GM12878 (cell line): Measurements from ENCODE around the gene ZBTB8OS. TPM values are rescaled to one million over a fixed set of nuclear protein-coding genes. Genes with fewer than 3 reads are reported as not detected.

Experiments
- ATAC-seq: fragments of 200-7000 bp; cut with Tn5 transposase; 3 replicates; pipeline ENCODE4 v1.9.1; 2020; ENCODE audit warnings: mild to moderate bottlenecking, moderate library complexity
- BruUV-seq: library from RNA; stranded (reverse); fragments of 400-500 nt; replicated peaks from 2 replicates; lab custom pipeline; 2021; lab: Mats Ljungman, UMichigan
- CTCF ChIA-PET: fragments of 300-600 bp; sonication (Branson Sonifier 250); formaldehyde crosslinking; extraction: SDS; loops from one replicate; lab custom pipeline; 2021; ENCODE audit warnings: inconsistent platforms; lab: Yijun Ruan, JAX
- POLR2A ChIA-PET: fragments of 350-600 bp; formaldehyde crosslinking; extraction: SDS; loops from one replicate; lab custom pipeline; 2021; ENCODE audit warnings: inconsistent platforms; lab: Charles Lee
- RAD21 ChIA-PET: fragments of 300-600 bp; sonication (Branson Sonifier 250); formaldehyde crosslinking; loops from one replicate; lab custom pipeline; 2023; ENCODE audit warnings: antibody characterized with exemption; ENCODE audit not compliant: unreplicated experiment; lab: Charles Lee
- SMC1A ChIA-PET: fragments of 300-600 bp; sonication (Branson Sonifier 250); formaldehyde crosslinking; loops from one replicate; lab custom pipeline; 2023; ENCODE audit not compliant: unreplicated experiment, uncharacterized antibody; lab: Charles Lee
- DNase-seq: peaks from one replicate; pipeline ENCODE4 v3.0.0-alpha.2; 2011; ENCODE audit warnings: low read depth, low spot score
- FAIRE-seq: peaks from 3 replicates; lab custom pipeline; 2011; peaks lifted over from hg19 to GRCh38; lab: Jason Lieb, UNC
- H2AFZ ChIP-seq: 2 replicates; pipeline ENCODE4 v1.6.0; 2011; ENCODE audit warnings: low read depth, low read length, control low read depth; ENCODE audit not compliant: control insufficient read depth
- H3K27ac ChIP-seq: 2 replicates; pipeline ENCODE4 v1.5.1; 2011; ENCODE audit warnings: control low read depth; ENCODE audit not compliant: control insufficient read depth, insufficient read depth
- H3K27me3 ChIP-seq, 2 experiments: replicated peaks in 1 of 2; 2 replicates each; pipeline versions ENCODE4 v1.6.0 to v1.6.1; 2011; ENCODE audit warnings: low read length in 1 of 2; ENCODE audit not compliant: control insufficient read depth in 2 of 2, insufficient read depth in 2 of 2
- H3K36me3 ChIP-seq, 2 experiments: 2 replicates each; pipeline ENCODE4 v1.5.1; 2011; ENCODE audit warnings: low read length in 1 of 2; ENCODE audit not compliant: control insufficient read depth in 2 of 2, insufficient read depth in 2 of 2
- H3K4me1 ChIP-seq: 2 replicates; pipeline ENCODE4 v1.6.1; 2011; ENCODE audit warnings: mild to moderate bottlenecking, low read length, moderate library complexity, mixed read lengths; ENCODE audit not compliant: control insufficient read depth, insufficient read depth
- H3K4me2 ChIP-seq: 2 replicates; pipeline ENCODE4 v1.6.0; 2011; ENCODE audit warnings: control low read depth; ENCODE audit not compliant: control insufficient read depth, insufficient read depth
- H3K4me3 ChIP-seq: fragments of 200-600 bp; sonication (generic); 2 replicates; pipeline ENCODE4 v1.5.1; 2016
- H3K79me2 ChIP-seq: 2 replicates; pipeline ENCODE4 v1.6.0; 2011; ENCODE audit warnings: low read length; ENCODE audit not compliant: control insufficient read depth, insufficient read depth
- H3K9ac ChIP-seq: 2 replicates; pipeline ENCODE4 v1.8.0; 2011; ENCODE audit warnings: low read length, control low read depth, mixed read lengths; ENCODE audit not compliant: control insufficient read depth, insufficient read depth
- H3K9me3 ChIP-seq: replicated peaks from 3 replicates; pipeline ENCODE4 v1.5.1; 2011; ENCODE audit warnings: mild to moderate bottlenecking, low read length; ENCODE audit not compliant: control insufficient read depth, insufficient read depth
- H4K20me1 ChIP-seq: 2 replicates; pipeline ENCODE4 v1.6.0; 2011; ENCODE audit not compliant: control insufficient read depth, insufficient read depth
- CEBPZ ChIP-seq: fragments of 150-350 bp; IDR thresholded peaks from 2 replicates; pipeline ENCODE4 v1.6.1; 2016; ENCODE audit warnings: low read depth, low read length
- CHD2 ChIP-seq: IDR thresholded peaks from 2 replicates; pipeline ENCODE4 v1.6.1; 2011; ENCODE audit warnings: low read depth, low read length, improper control_type of control experiment, borderline replicate concordance
- CREB1 ChIP-seq: IDR thresholded peaks from 2 replicates; pipeline ENCODE4 v1.6.1; 2012; ENCODE audit warnings: low read depth, mild to moderate bottlenecking, inconsistent platforms
- CUX1 ChIP-seq: IDR thresholded peaks from 2 replicates; pipeline ENCODE4 v1.6.1; 2012; ENCODE audit warnings: improper control_type of control experiment, low read depth, low read length; ENCODE audit not compliant: insufficient replicate concordance
- ELK1 ChIP-seq: IDR thresholded peaks from 2 replicates; pipeline ENCODE4 v1.6.1; 2012; ENCODE audit warnings: low read depth, low read length, improper control_type of control experiment
- FOXK2 ChIP-seq: fragments of 450-650 bp; IDR thresholded peaks from 2 replicates; pipeline ENCODE4 v1.6.1; 2017; ENCODE audit warnings: mild to moderate bottlenecking, moderate library complexity
- IRF4 ChIP-seq: IDR thresholded peaks from 2 replicates; pipeline ENCODE4 v1.6.1; 2011; ENCODE audit warnings: low read depth, low read length
- NFYB ChIP-seq: IDR thresholded peaks from 2 replicates; pipeline ENCODE4 v1.6.1; 2011; ENCODE audit warnings: low read depth, mild to moderate bottlenecking, low read length, improper control_type of control experiment, moderate library complexity; ENCODE audit not compliant: insufficient read depth
- PAX5 ChIP-seq: IDR thresholded peaks from 2 replicates; pipeline ENCODE4 v1.6.1; 2011; ENCODE audit warnings: low read depth, low read length, borderline replicate concordance
- RELA ChIP-seq: fragments of 450-650 bp; IDR thresholded peaks from 2 replicates; pipeline ENCODE4 v1.8.0; 2014; ENCODE audit warnings: borderline replicate concordance; ENCODE audit not compliant: partially characterized antibody
- SUZ12 ChIP-seq: fragments of 200-600 bp; sonication (generic); IDR thresholded peaks from one replicate; pipeline ENCODE4 v1.6.1; 2018; ENCODE audit warnings: antibody characterized with exemption, mild to moderate bottlenecking; ENCODE audit not compliant: unreplicated experiment
- WRNIP1 ChIP-seq: IDR thresholded peaks from 2 replicates; pipeline ENCODE4 v1.6.1; 2011; ENCODE audit warnings: low read depth, low read length, improper control_type of control experiment, borderline replicate concordance
- ZNF384 ChIP-seq: IDR thresholded peaks from 2 replicates; pipeline ENCODE4 v1.6.1; 2012; ENCODE audit warnings: low read depth, mild to moderate bottlenecking, low read length, improper control_type of control experiment, borderline replicate concordance
- WGBS: methylation state at CpG from one replicate; pipeline ENCODE4 v1.1.6; 2016; ENCODE audit warnings: low lambda C conversion rate; ENCODE audit not compliant: insufficient replicate concordance, insufficient coverage; ENCODE audit errors: missing lambda C conversion rate; 5-methylcytosine and 5-hydroxymethylcytosine counted together
- in situ Hi-C: fragments of 300-500 bp; cut with MboI; formaldehyde crosslinking; loops from 9 replicates; pipeline ENCODE4 v1.14.3; 2018; ENCODE audit warnings: mixed read lengths
- intact Hi-C: fragments of 100-400 bp; cut with micrococcal nuclease; formaldehyde crosslinking; loops from one replicate; pipeline ENCODE4 v1.14.2; 2022; ENCODE audit not compliant: unreplicated experiment
- polyA plus RNA-seq, 11 experiments: library from polyadenylated mRNA; depleted of rRNA in 4 of 11; unstranded in 6 of 11; stranded (reverse) in 5 of 11; fragments of >200 nt; fragmentation: Nextera tagmentation in 4 of 11; fragmentation: Illumina TruSeq in 1 of 11; extraction: Ambion mirVana in 4 of 11; extraction: Trizol in 1 of 11; gene quantifications; 1 replicate in 1 of 11; 2 replicates in 10 of 11; pipeline versions ENCODE4 v1.2.1 to v1.2.3, GENCODE V29; 2011 to 2016; ENCODE audit warnings: inconsistent platforms in 2 of 11, missing spikeins in 2 of 11, low read depth in 1 of 11
- total RNA-seq, 4 experiments: library from RNA; depleted of rRNA in 3 of 4; stranded (reverse); fragments of >200 nt in 3 of 4; fragmentation: Illumina TruSeq in 1 of 4; extraction: Trizol in 1 of 4; gene quantifications; 2 replicates each; pipeline versions ENCODE4 v1.2.1 to v1.2.3, GENCODE V29; 2013 to 2021

Gene ZBTB8OS
- total and polyA plus RNA-seq, 10 of the 15 experiments (the other 5 are each of a cell fraction or from before 2014, with no cell fraction given) = 77.8 to 350 (median 139) TPM

GRCh38 chr1:32609180-32609579 is 41.2 kb downstream of the ZBTB8OS start:
- Histone ChIP-seq H3K4me2 (no peak overlapping the region), H3K4me1 (peaks cover 5% of the 10 kb centered on the region; the same call in 1 of the 2 replicates), H3K4me3 (no peak overlapping the region), H3K79me2 (no peaks in the 10 kb centered on the region), H3K9me3 (no peaks in the 10 kb centered on the region), H4K20me1 (no peaks in the 10 kb centered on the region), H3K27ac (no peak overlapping the region), H2AFZ (no peak overlapping the region), H3K9ac (no peak overlapping the region), H3K36me3 (no peaks in the 10 kb centered on the region; a peak in 1 of 4 replicates), H3K27me3 (no peaks in the 10 kb centered on the region)
- intact Hi-C loops = no loop called here
- WGBS = 92% methylated on average over 4 of the region's 4 CpGs
- no TSS peak for BruUV-seq
- in situ Hi-C loops = no loop called here
- ChIA-PET SMC1A (interaction anchor here (0.5 to 1.1 kb wide), 4 partner anchors 11 to 100 kb away, joined by 3 to 7 read pairs (median 3); no protein-coding TSS in a partner anchor), CTCF (interaction anchor here (0.8 to 1.6 kb wide), 3 partner anchors 12 to 183 kb away, joined by 3 to 10 read pairs (median 4); no protein-coding TSS in a partner anchor), RAD21 (no interaction called here), POLR2A (interaction anchor here (0.6 kb wide), 1 partner anchor 15 kb away, joined by 4 read pairs; no protein-coding TSS in a partner anchor)
- DNase-seq = no peak
- ATAC-seq = no peak
- FAIRE-seq = no peak
- TF ChIP-seq FOXK2 (no peak), ELK1 (no peak), IRF4 (no peak), CEBPZ (no peak), CREB1 (no peak), RELA (no peak), CHD2 (no peak), NFYB (no peak), ZNF384 (no peak), SUZ12 (no peak), CUX1 (no peak), PAX5 (no peak), WRNIP1 (no peak)
